A549 (cell line): ENCODE results near the gene FBXO47. TPM values are rescaled to one million over a fixed set of nuclear protein-coding genes. Genes with fewer than 3 reads are reported as not detected.

Experiments used
- ATAC-seq, 2 experiments: fragments of 200-7000 bp in 1 of 2; fragments of >200 bp in 1 of 2; cut with Nextera tagmentation in 1 of 2; cut with Tn5 transposase in 1 of 2; 3 replicates each; pipeline versions ENCODE4 v1.8.0 to v1.9.1; 2018 to 2020; ENCODE audit warnings: mild to moderate bottlenecking in 1 of 2, moderate library complexity in 1 of 2
- CTCF ChIA-PET: fragments of 300-600 bp; sonication (Branson Sonifier 250); formaldehyde crosslinking; extraction: SDS; loops from one replicate; lab custom pipeline; 2021; ENCODE audit warnings: antibody characterized with exemption, inconsistent platforms; lab: Yijun Ruan, JAX
- POLR2A ChIA-PET: fragments of 350-600 bp; formaldehyde crosslinking; extraction: SDS; loops from one replicate; lab custom pipeline; 2021; ENCODE audit warnings: antibody characterized with exemption, inconsistent platforms; lab: Yijun Ruan, JAX
- DNase-seq, 2 experiments: peaks; one replicate each; pipeline versions ENCODE4 v3.0.0 to v3.0.0-alpha.2; 2011 to 2016; ENCODE audit warnings: low read depth in 1 of 2, low spot score in 1 of 2
- FAIRE-seq: peaks from 2 replicates; lab custom pipeline; 2011; peaks lifted over from hg19 to GRCh38; lab: Jason Lieb, UNC
- H3K27ac ChIP-seq, 2 experiments: fragments of >200 bp; sonication (Bioruptor Twin); formaldehyde crosslinking; 3 replicates each; pipeline ENCODE4 v1.5.1; 2016 to 2017
- H3K4me1 ChIP-seq: fragments of >200 bp; sonication (Bioruptor Twin); formaldehyde crosslinking; 3 replicates; pipeline ENCODE4 v1.6.1; 2016
- H3K4me2 ChIP-seq: fragments of >200 bp; sonication (Bioruptor Twin); formaldehyde crosslinking; 3 replicates; pipeline ENCODE4 v1.6.1; 2016
- H3K4me3 ChIP-seq: fragments of >200 bp; sonication (Bioruptor Twin); formaldehyde crosslinking; 3 replicates; pipeline ENCODE4 v1.5.1; 2016
- H3K9me3 ChIP-seq: fragments of >200 bp; sonication (Bioruptor Twin); formaldehyde crosslinking; 3 replicates; pipeline ENCODE4 v1.6.1; 2016
- BHLHE40 ChIP-seq: IDR thresholded peaks from 2 replicates; pipeline ENCODE4 v1.6.1; 2012; ENCODE audit warnings: low read depth, low read length, inconsistent platforms
- CHD2 ChIP-seq: fragments of 150-350 bp; IDR thresholded peaks from 2 replicates; pipeline ENCODE4 v1.6.1; 2014; ENCODE audit warnings: low read length; ENCODE audit not compliant: partially characterized antibody
- ELK1 ChIP-seq: fragments of 150-350 bp; IDR thresholded peaks from 2 replicates; pipeline ENCODE4 v1.6.1; 2014; ENCODE audit warnings: low read depth, mild to moderate bottlenecking, low read length
- EP300 ChIP-seq, 2 experiments: fragments of >200 bp; sonication (Bioruptor Twin); formaldehyde crosslinking; IDR thresholded peaks; 2 replicates in 1 of 2; 3 replicates in 1 of 2; pipeline ENCODE4 v1.6.1; 2016 to 2017
- FOXS1 ChIP-seq: fragments of 250-450 bp; sonication (Bioruptor Pico); IDR thresholded peaks from 2 replicates; pipeline ENCODE4 v1.5.0; 2020; ENCODE audit warnings: mild to moderate bottlenecking, moderate library complexity
- HDAC2 ChIP-seq: fragments of 200-600 bp; sonication (generic); IDR thresholded peaks from 2 replicates; pipeline ENCODE4 v1.6.1; 2016
- JUN ChIP-seq, 2 experiments: fragments of >200 bp; sonication (Bioruptor Twin); formaldehyde crosslinking; IDR thresholded peaks; 2 replicates in 1 of 2; 3 replicates in 1 of 2; pipeline ENCODE4 v1.6.1; 2016 to 2017
- NPAS2 ChIP-seq: fragments of 250-450 bp; sonication (Bioruptor Pico); IDR thresholded peaks from 2 replicates; pipeline ENCODE4 v1.8.0; 2022; ENCODE audit warnings: mild to moderate bottlenecking, moderate library complexity, borderline replicate concordance
- PHF8 ChIP-seq: fragments of 200-600 bp; sonication (generic); IDR thresholded peaks from 2 replicates; pipeline ENCODE4 v1.6.1; 2016; ENCODE audit warnings: low read depth, mild to moderate bottlenecking, antibody characterized with exemption, moderate library complexity, borderline replicate concordance
- POLR2A ChIP-seq: IDR thresholded peaks from 2 replicates; pipeline ENCODE4 v1.6.1; 2012; ENCODE audit warnings: mild to moderate bottlenecking, low read length
- POLR2AphosphoS2 ChIP-seq: conservative IDR thresholded peaks from 2 replicates; pipeline ENCODE4 v1.6.1; 2012; ENCODE audit warnings: low read length, improper control_type of control experiment, inconsistent platforms
- RCOR1 ChIP-seq: fragments of 150-350 bp; IDR thresholded peaks from 2 replicates; pipeline ENCODE4 v1.6.1; 2014; ENCODE audit warnings: antibody characterized with exemption, low read length, low read depth
- SMC3 ChIP-seq: fragments of >200 bp; sonication (Bioruptor Twin); formaldehyde crosslinking; IDR thresholded peaks from 3 replicates; pipeline ENCODE4 v1.6.1; 2018; ENCODE audit warnings: inconsistent platforms
- TFCP2L1 ChIP-seq: fragments of 250-450 bp; sonication (Bioruptor Pico); IDR thresholded peaks from 2 replicates; pipeline ENCODE4 v1.5.0; 2021; ENCODE audit warnings: mild to moderate bottlenecking
- TP53 ChIP-seq: fragments of 250-450 bp; sonication (Bioruptor Pico); IDR thresholded peaks from 2 replicates; pipeline ENCODE4 v1.5.0; 2021; ENCODE audit warnings: mild to moderate bottlenecking, moderate library complexity
- ZNF302 ChIP-seq: fragments of 250-450 bp; sonication (Bioruptor Pico); IDR thresholded peaks from 2 replicates; pipeline ENCODE4 v1.9.0; 2021; ENCODE audit warnings: inconsistent platforms, mild to moderate bottlenecking, moderate library complexity
- WGBS: methylation state at CpG from one replicate; pipeline ENCODE4 v1.1.6; 2017; ENCODE audit errors: missing lambda C conversion rate; 5-methylcytosine and 5-hydroxymethylcytosine counted together
- polyA plus RNA-seq, 4 experiments: library from polyadenylated mRNA; depleted of rRNA in 3 of 4; stranded (reverse); fragments of >200 nt; fragmentation: RNase III in 1 of 4; extraction: RNeasy Plus Mini Kit Qiagen cat#74134 plus additional on column Dnase treatment in 1 of 4; gene quantifications; 2 replicates in 3 of 4; 3 replicates in 1 of 4; pipeline ENCODE4 v1.2.3, GENCODE V29; 2011 to 2017
- TF ChIP-seq, protein P1 (sequence below): IDR thresholded peaks from 2 replicates; pipeline ENCODE4 v1.6.1; 2012
- TF ChIP-seq, protein P2 (sequence below): IDR thresholded peaks from 2 replicates; pipeline ENCODE4 v1.6.1; 2012
- TF ChIP-seq, protein P3 (sequence below): fragments of >200 bp; sonication (Bioruptor Twin); formaldehyde crosslinking; IDR thresholded peaks from 3 replicates; pipeline ENCODE4 v1.6.1; 2016

Gene FBXO47
- polyA plus RNA-seq, 2 of the 4 experiments (the other 2 are of a cell fraction), result 0.04 TPM; not detected in 1

GRCh38 chr17:38922538-38923297, 44.5 kb downstream of the FBXO47 start:
- ChIA-PET CTCF (interaction anchor here (0.8 to 6.3 kb wide), 13 partner anchors 9 to 252 kb away, joined by 3 to 50 read pairs (median 4); partner anchors contain the start of gene LASP1), POLR2A (interaction anchor here (0.6 to 1.1 kb wide), 2 partner anchors 52 to 231 kb away, joined by 3 read pairs; no protein-coding TSS in a partner anchor)
- DNase-seq, result no peak
- no peak for FAIRE-seq
- peak overlapping the region in 1 of 2 experiments; percentile 45; a peak in 3 of 6 replicates for H3K27ac ChIP-seq
- 79% methylated on average over 6 of the region's 6 CpGs for WGBS
- H3K4me3 ChIP-seq, result no peak overlapping the region
- H3K4me2 ChIP-seq, result no peak overlapping the region
- TF ChIP-seq JUN (IDR thresholded peaks at IDR 0.05), result peak in 1 of 2 experiments; percentile 21; a peak in 1 of 5 replicates
- TF ChIP-seq CHD2, result no peak
- TF ChIP-seq NPAS2, result no peak
- H3K4me1 ChIP-seq, result peaks cover 11% of the 10 kb centered on the region; the same call in 1 of the 3 replicates
- peak; percentile 59 to 63 for ATAC-seq
- no peaks in the 10 kb centered on the region for H3K9me3 ChIP-seq

- H3K4me2 ChIP-seq, result no peak overlapping the region
- no peak overlapping the region for H3K4me3 ChIP-seq
- no peaks in the 10 kb centered on the region for H3K9me3 ChIP-seq
- POLR2A ChIA-PET, result interaction anchor here (1.1 kb wide), 1 partner anchor 51 kb away, joined by 3 read pairs; no protein-coding TSS in a partner anchor
- DNase-seq, result no peak
- H3K4me1 ChIP-seq, result peaks cover 11% of the 10 kb centered on the region; the same call in 1 of the 3 replicates
- TF ChIP-seq SMC3 (no peak), TFCP2L1 (CRISPR knock-in tag) (0 out of 2 replicates have a peak, but pooled peaks have one; percentile 10)
- FAIRE-seq, result no peak
- CTCF ChIA-PET, result interaction anchor here (1.3 to 6.3 kb wide), 6 partner anchors 8 to 253 kb away, joined by 3 to 50 read pairs (median 8); partner anchors contain the start of gene LASP1
- ATAC-seq, result peak; percentile 2 to 11; a peak in 1 of 6 replicates
- 87% methylated on average over 13 of the region's 13 CpGs for WGBS
- H3K27ac ChIP-seq, result peak overlapping the region in 1 of 2 experiments; percentile 45; a peak in 1 of 6 replicates
Observed at GRCh38 chr17:38921756-38922411, 45.3 kb downstream of the FBXO47 start.

DNA sequence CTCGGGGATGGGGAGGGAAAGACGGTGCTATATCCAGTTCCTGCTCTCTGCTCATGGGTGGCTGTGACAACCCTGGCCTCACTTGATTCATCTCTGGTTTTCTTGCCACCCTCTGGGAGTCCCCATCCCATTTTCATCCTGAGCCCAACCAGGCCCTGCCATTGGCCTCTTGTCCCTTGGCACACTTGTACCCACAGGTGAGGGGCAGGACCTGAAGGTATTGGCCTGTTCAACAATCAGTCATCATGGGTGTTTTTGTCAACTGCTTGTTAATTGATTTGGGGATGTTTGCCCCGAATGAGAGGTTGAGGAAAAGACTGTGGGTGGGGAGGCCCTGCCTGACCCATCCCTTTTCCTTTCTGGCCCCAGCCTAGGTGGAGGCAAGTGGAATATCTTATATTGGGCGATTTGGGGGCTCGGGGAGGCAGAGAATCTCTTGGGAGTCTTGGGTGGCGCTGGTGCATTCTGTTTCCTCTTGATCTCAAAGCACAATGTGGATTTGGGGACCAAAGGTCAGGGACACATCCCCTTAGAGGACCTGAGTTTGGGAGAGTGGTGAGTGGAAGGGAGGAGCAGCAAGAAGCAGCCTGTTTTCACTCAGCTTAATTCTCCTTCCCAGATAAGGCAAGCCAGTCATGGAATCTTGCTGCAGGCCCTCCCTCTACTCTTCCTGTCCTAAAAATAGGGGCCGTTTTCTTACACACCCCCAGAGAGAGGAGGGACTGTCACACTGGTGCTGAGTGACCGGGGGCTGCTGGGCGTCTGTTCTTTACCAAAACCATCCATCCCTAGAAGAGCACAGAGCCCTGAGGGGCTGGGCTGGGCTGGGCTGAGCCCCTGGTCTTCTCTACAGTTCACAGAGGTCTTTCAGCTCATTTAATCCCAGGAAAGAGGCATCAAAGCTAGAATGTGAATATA, 46.6 kb downstream of the FBXO47 start:
- 81% methylated on average over 8 of the region's 9 CpGs for WGBS
- no peak overlapping the region for H3K4me2 ChIP-seq
- peaks cover 11% of the 10 kb centered on the region; the same call in 1 of the 3 replicates for H3K4me1 ChIP-seq
- ATAC-seq (no peak), FAIRE-seq (no peak), DNase-seq (no peak)
- ChIA-PET POLR2A (no interaction called here), CTCF (interaction anchor here (0.6 to 6.3 kb wide), 3 partner anchors 12 to 49 kb away, joined by 3 to 50 read pairs (median 25); partner anchors contain the start of gene LASP1)
- no peak overlapping the region for H3K4me3 ChIP-seq
- TF ChIP-seq POLR2AphosphoS2, result 0 out of 2 replicates have a peak, but pooled peaks have one; percentile 58
- no peak for TF ChIP-seq TFCP2L1 (CRISPR knock-in tag)
- no peak overlapping the region for H3K27ac ChIP-seq
- no peaks in the 10 kb centered on the region for H3K9me3 ChIP-seq

- Histone ChIP-seq H3K4me2 (no peak overlapping the region), H3K4me3 (no peak overlapping the region), H3K27ac (no peak overlapping the region), H3K4me1 (peaks cover 20% of the 10 kb centered on the region), H3K9me3 (no peaks in the 10 kb centered on the region)
- FAIRE-seq (no peak), ATAC-seq (no peak), DNase-seq (no peak)
- no peak for TF ChIP-seq BHLHE40
- no peak for TF ChIP-seq PHF8
- no peak for TF ChIP-seq EP300 (IDR thresholded peaks at IDR 0.05)
- no peak for TF ChIP-seq HDAC2
- TF ChIP-seq, protein P1, sequence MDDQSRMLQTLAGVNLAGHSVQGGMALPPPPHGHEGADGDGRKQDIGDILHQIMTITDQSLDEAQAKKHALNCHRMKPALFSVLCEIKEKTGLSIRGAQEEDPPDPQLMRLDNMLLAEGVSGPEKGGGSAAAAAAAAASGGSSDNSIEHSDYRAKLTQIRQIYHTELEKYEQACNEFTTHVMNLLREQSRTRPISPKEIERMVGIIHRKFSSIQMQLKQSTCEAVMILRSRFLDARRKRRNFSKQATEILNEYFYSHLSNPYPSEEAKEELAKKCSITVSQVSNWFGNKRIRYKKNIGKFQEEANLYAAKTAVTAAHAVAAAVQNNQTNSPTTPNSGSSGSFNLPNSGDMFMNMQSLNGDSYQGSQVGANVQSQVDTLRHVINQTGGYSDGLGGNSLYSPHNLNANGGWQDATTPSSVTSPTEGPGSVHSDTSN, result no peak
- TF ChIP-seq ELK1, result no peak
- TF ChIP-seq, protein P2, sequence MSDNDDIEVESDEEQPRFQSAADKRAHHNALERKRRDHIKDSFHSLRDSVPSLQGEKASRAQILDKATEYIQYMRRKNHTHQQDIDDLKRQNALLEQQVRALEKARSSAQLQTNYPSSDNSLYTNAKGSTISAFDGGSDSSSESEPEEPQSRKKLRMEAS, result no peak
- TF ChIP-seq, protein P3, sequence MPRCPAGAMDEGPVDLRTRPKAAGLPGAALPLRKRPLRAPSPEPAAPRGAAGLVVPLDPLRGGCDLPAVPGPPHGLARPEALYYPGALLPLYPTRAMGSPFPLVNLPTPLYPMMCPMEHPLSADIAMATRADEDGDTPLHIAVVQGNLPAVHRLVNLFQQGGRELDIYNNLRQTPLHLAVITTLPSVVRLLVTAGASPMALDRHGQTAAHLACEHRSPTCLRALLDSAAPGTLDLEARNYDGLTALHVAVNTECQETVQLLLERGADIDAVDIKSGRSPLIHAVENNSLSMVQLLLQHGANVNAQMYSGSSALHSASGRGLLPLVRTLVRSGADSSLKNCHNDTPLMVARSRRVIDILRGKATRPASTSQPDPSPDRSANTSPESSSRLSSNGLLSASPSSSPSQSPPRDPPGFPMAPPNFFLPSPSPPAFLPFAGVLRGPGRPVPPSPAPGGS, result no peak
- TF ChIP-seq RCOR1, result no peak
- TF ChIP-seq POLR2A, result no peak
- TF ChIP-seq FOXS1 (CRISPR knock-in tag), result no peak
- TF ChIP-seq TP53 (CRISPR knock-in tag), result no peak
- TF ChIP-seq POLR2AphosphoS2, result no peak
- no peak for TF ChIP-seq ZNF302 (CRISPR knock-in tag)
- ChIA-PET CTCF (interaction anchor here (1.2 to 6.3 kb wide), 5 partner anchors 11 to 234 kb away, joined by 3 to 50 read pairs (median 7); partner anchors contain the start of genes FBXO47 and LASP1), POLR2A (no interaction called here)
- WGBS, result 98% methylated on average over 16 of the region's 16 CpGs
Observed at GRCh38 chr17:38919316-38920078, 47.7 kb downstream of the FBXO47 start.
